Left lobe of liver (tissue), 2 donors: ENCODE results near the gene EPS8L3. TPM values are rescaled to one million over a fixed set of nuclear protein-coding genes. Genes with fewer than 3 reads are reported as not detected.
"Not testable (repeated sequence)": the region's sequence is repeated elsewhere in the genome, so short reads cannot be mapped to it uniquely, and the experiment has no call there.

Source experiments
- ATAC-seq: fragments of 200-7000 bp; cut with Tn5 transposase; one replicate; pipeline ENCODE4 v1.9.1; 2020; ENCODE audit warnings: mild to moderate bottlenecking, moderate library complexity
- DNase-seq: peaks from one replicate; pipeline ENCODE4 v3.0.0-alpha.2; 2020; ENCODE audit warnings: low spot score
- total RNA-seq: library from RNA; stranded (reverse); gene quantifications from one replicate; pipeline ENCODE4 v1.2.1, GENCODE V29; 2021
- donor health status: DM: no; HTN: no; CAD: no; lungs with moderate emphysema.
- donor health status: DM: no; HTN: yes; CAD: no.

The EPS8L3 gene
- total RNA-seq, 1 donor from 2014 or later = 0.15 TPM

- ATAC-seq (no peak), DNase-seq (no peak)
These were observed 47.1 kb downstream of the EPS8L3 start for GRCh38 chr1:109716570-109717090.

- DNase-seq = no peak
- ATAC-seq = no peak
These were observed 47.6 kb downstream of the EPS8L3 start for GRCh38 chr1:109716121-109716520.

GRCh38 chr1:109714661-109715372 lies 48.9 kb downstream of the EPS8L3 start:
- DNase-seq (no peak), ATAC-seq (no peak)

- ATAC-seq (no peak), DNase-seq (no peak)
These were observed 50.1 kb downstream of the EPS8L3 start for GRCh38 chr1:109713636-109714035.

GRCh38 chr1:109712321-109712864 lies 51.3 kb downstream of the EPS8L3 start:
- DNase-seq (no peak), ATAC-seq (no peak)

GRCh38 chr1:109711593-109712320 lies 52.0 kb downstream of the EPS8L3 start, which contains the start of gene GSTM5:
GSTM5 (plus strand) TSS chr1:109712251; CDS start chr1:109712313, 62 bp downstream.
- not testable (repeated sequence) for ATAC-seq, DNase-seq

- DNase-seq = not testable (repeated sequence)
- peak; percentile 46 for ATAC-seq
These were observed 53.9 kb downstream of the EPS8L3 start for GRCh38 chr1:109709822-109710221.

GRCh38 chr1:109708949-109709348 lies 54.8 kb downstream of the EPS8L3 start:
- ATAC-seq, DNase-seq: not testable (repeated sequence)

GRCh38 chr1:109705411-109705810 lies 58.3 kb downstream of the EPS8L3 start:
- ATAC-seq (no peak), DNase-seq (no peak)

GRCh38 chr1:109704173-109704572 lies 59.5 kb downstream of the EPS8L3 start:
- DNase-seq = no peak
- ATAC-seq = no peak

GRCh38 chr1:109702940-109703339 lies 60.8 kb downstream of the EPS8L3 start:
- not testable (repeated sequence) for DNase-seq, ATAC-seq

Other genes with a start within 250 kb of the EPS8L3 start
- not detected for gene GPR61, start 224.1 kb downstream of the EPS8L3 start, total RNA-seq
- 2.5 TPM for gene GNAI3, start 215.3 kb downstream of the EPS8L3 start, total RNA-seq
- 0.25 TPM for gene GNAT2, start 144.3 kb downstream of the EPS8L3 start, total RNA-seq
- gene AMPD2, start 144.1 kb downstream of the EPS8L3 start, total RNA-seq = 56.1 TPM
- 25.4 TPM for gene GSTM4, start 107.8 kb downstream of the EPS8L3 start, total RNA-seq
- 15.1 TPM for gene GSTM2, start 95.9 kb downstream of the EPS8L3 start, total RNA-seq
- not detected for gene GSTM1, start 76.1 kb downstream of the EPS8L3 start, total RNA-seq
- gene GSTM5, start 51.7 kb downstream of the EPS8L3 start, total RNA-seq = 0.10 TPM
- 3.0 TPM for gene GSTM3, start 22.9 kb downstream of the EPS8L3 start, total RNA-seq
- 12.5 TPM for gene CSF1, start 146.9 kb upstream of the EPS8L3 start, total RNA-seq
- gene AHCYL1, start 220.8 kb upstream of the EPS8L3 start, total RNA-seq = 59.9 TPM